ENCODE measurements around the gene MED12L. TPM values are rescaled to one million over a fixed set of nuclear protein-coding genes. Genes with fewer than 3 reads are reported as not detected.
"Not testable (repeated sequence)": the region's sequence is repeated elsewhere in the genome, so short reads cannot be mapped to it uniquely, and the experiment has no call there.

Gene MED12L
- total RNA-seq, 6 donors from 2014 or later, result 0.27 to 1.5 (median 0.31) TPM; not detected in 2

GRCh38 chr3:151169262-151169947, 83.9 kb downstream of the MED12L start:
- TF ChIP-seq EP300 (IDR thresholded peaks at IDR 0.05) (no peak), POLR2AphosphoS5 (IDR thresholded peaks at IDR 0.05) (peak in 1 of 2 donors; percentile 44)
- WGBS, 2 donors, result 73 to 78% methylated on average over 9 of the region's 9 CpGs
- Histone ChIP-seq H3K36me3 (no peaks in the 10 kb centered on the region), H3K27ac (peak overlapping the region; percentile 2 to 70 (median 51)), H3K4me1 (peaks cover 3 to 25% (median 20%) of the 10 kb centered on the region in 4 donors), H3K9me3 (no peaks in the 10 kb centered on the region), H3K4me3 (no peak overlapping the region), H3K27me3 (no peaks in the 10 kb centered on the region)
- peak; percentile 41 to 67 for ATAC-seq (ENCODE audit: low FRiP score in 2 of 2)
- peak in 1 of 2 donors; percentile 79 for DNase-seq

- peaks cover 3 to 25% (median 20%) of the 10 kb centered on the region in 4 donors for H3K4me1 ChIP-seq
- peak in 1 of 2 donors; percentile 28 for TF ChIP-seq POLR2AphosphoS5 (IDR thresholded peaks at IDR 0.05)
- not testable (repeated sequence) for H3K4me3 ChIP-seq, H3K27me3 ChIP-seq, H3K9me3 ChIP-seq, H3K36me3 ChIP-seq
- ATAC-seq (ENCODE audit: low FRiP score in 2 of 2) (peak; percentile 63 to 84), DNase-seq (peak in 1 of 2 donors; percentile 69)
- peak overlapping the region; percentile 2 to 70 (median 51) for H3K27ac ChIP-seq
- 52 to 71% methylated on average over 9 of the region's 9 CpGs for WGBS, 2 donors
These were observed 84.7 kb downstream of the MED12L start for GRCh38 chr3:151169948-151170679.

DNA sequence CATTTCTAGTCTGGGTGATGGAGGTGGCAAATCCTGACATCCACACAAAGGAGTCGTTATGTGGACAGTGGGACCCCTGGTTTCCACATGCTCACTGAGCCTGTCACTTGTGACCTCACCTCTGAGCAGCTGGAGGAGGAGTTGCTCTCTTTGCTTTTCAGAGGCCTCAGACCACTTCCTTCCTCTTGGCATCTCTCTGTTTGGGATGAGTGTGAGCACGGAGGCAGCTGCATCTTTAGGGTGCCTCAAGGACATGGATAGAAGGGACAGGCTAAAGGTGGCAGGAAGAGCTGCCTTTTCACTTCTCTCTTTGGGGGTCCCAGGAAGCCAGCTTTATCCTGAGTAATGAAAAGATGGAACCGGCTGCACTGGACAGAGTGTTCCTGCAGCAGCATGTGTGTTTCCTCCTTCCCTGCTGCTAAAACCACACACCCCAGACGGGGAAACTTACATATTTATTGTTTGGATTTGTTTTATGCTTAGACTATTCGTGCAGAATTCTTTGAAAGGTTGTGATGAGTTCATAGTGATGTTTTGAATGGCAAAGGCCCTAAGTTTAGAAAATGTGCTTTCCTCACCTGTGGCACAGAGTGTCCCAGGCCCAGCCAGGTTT, 85.8 kb downstream of the MED12L start:
- H3K4me3 ChIP-seq, result no peak overlapping the region
- peaks cover 3 to 25% (median 20%) of the 10 kb centered on the region in 4 donors for H3K4me1 ChIP-seq
- no peaks in the 10 kb centered on the region for H3K27me3 ChIP-seq
- no peaks in the 10 kb centered on the region for H3K36me3 ChIP-seq
- no peaks in the 10 kb centered on the region for H3K9me3 ChIP-seq
- no peak for TF ChIP-seq EP300 (IDR thresholded peaks at IDR 0.05)
- TF ChIP-seq CTCF (IDR thresholded peaks at IDR 0.05), result no peak
- TF ChIP-seq POLR2AphosphoS5 (IDR thresholded peaks at IDR 0.05), result no peak
- no peak for TF ChIP-seq POLR2A (IDR thresholded peaks at IDR 0.05)
- DNase-seq (peak in 1 of 2 donors; percentile 35), ATAC-seq (ENCODE audit: low FRiP score in 2 of 2) (peak in 1 of 2 donors; percentile 63)
- peak overlapping the region in 3 of 4 donors; percentile 2 to 70 (median 52) for H3K27ac ChIP-seq
- 39 to 40% methylated on average over 4 to 5 of the region's 5 CpGs for WGBS, 2 donors

DNA sequence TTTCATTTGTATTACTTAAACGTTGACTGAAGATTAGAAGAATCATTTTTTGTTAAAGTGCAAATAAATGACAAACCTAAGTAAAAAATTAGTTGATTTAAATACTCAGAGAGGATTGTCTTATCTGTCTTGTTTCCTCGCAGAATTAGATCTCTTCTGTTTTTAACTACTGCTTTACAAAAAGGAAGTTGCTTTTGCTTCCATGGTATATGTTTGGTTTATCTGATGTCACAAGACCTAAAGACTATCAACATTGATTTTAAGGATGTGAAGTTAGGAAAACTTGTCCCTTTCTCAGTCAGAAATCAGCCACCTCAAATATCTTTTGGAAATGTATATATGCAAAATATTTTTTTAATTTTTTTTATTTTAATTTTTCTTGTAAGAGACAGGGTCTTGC, 88.9 kb downstream of the MED12L start:
- Histone ChIP-seq H3K9me3 (no peaks in the 10 kb centered on the region), H3K27me3 (no peaks in the 10 kb centered on the region), H3K36me3 (no peaks in the 10 kb centered on the region), H3K4me1 (peaks cover 3 to 18% (median 14%) of the 10 kb centered on the region in 4 donors), H3K27ac (no peak overlapping the region), H3K4me3 (no peak overlapping the region)
- TF ChIP-seq CTCF (IDR thresholded peaks at IDR 0.05) (no peak), EP300 (IDR thresholded peaks at IDR 0.05) (no peak), POLR2A (IDR thresholded peaks at IDR 0.05) (no peak), POLR2AphosphoS5 (IDR thresholded peaks at IDR 0.05) (no peak)
- 27 to 47% methylated on average over 2 of the region's 2 CpGs for WGBS, 2 donors
- DNase-seq (no peak), ATAC-seq (ENCODE audit: low FRiP score in 2 of 2) (no peak)

DNA sequence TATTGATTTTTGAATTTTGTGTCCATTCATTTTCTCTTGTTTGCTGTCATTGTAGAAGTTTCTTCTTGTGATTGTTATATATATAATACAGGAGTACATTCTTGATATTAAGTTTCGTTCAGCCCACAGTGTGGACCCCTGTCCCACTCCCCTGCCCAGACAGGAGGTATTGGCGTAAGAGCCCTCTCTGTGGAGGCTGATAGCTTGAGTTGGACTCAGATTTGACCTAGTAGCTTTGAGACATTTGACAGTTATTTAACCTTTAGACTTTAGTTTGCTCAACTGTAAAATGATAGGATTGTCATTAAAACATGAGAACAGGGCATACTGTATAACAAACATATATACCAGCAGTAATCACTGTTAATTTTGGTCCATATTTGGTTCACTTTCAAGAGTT, 90.5 kb downstream of the MED12L start:
- no peaks in the 10 kb centered on the region for H3K27me3 ChIP-seq
- TF ChIP-seq POLR2AphosphoS5 (IDR thresholded peaks at IDR 0.05) (no peak), POLR2A (IDR thresholded peaks at IDR 0.05) (no peak), CTCF (IDR thresholded peaks at IDR 0.05) (no peak), EP300 (IDR thresholded peaks at IDR 0.05) (no peak)
- H3K36me3 ChIP-seq, result no peaks in the 10 kb centered on the region
- no peak overlapping the region for H3K27ac ChIP-seq
- no peak for DNase-seq
- H3K4me3 ChIP-seq, result no peak overlapping the region
- 94 to 98% methylated on average over 2 of the region's 2 CpGs for WGBS, 2 donors
- no peak for ATAC-seq (ENCODE audit: low FRiP score in 2 of 2)
- H3K9me3 ChIP-seq, result no peaks in the 10 kb centered on the region
- H3K4me1 ChIP-seq, result peaks cover 0 to 5% (median 2%) of the 10 kb centered on the region in 4 donors

Data from upper lobe of left lung (tissue), 6 donors.